HepG2 (cell line): ENCODE data around the gene ANKRD11. TPM values are rescaled to one million over a fixed set of nuclear protein-coding genes. Genes with fewer than 3 reads are reported as not detected.
A peak's percentile ranks its signal among the peaks of the same experiment; 100 is the strongest.

Experiments
- ATF7-NPFF ChIP-seq: sonication (generic); formaldehyde crosslinking; IDR thresholded peaks from 2 replicates; pipeline ENCODE4 v1.8.1; 2023; ENCODE audit warnings: mild to moderate bottlenecking, low read depth, missing genetic modification reagents, moderate library complexity
- BORCS8-MEF2B ChIP-seq: sonication (generic); formaldehyde crosslinking; IDR thresholded peaks from 2 replicates; pipeline ENCODE4 v1.8.0; 2022; ENCODE audit warnings: mild to moderate bottlenecking, missing genetic modification reagents
- FOXK1 ChIP-seq: sonication (generic); formaldehyde crosslinking; IDR thresholded peaks from 2 replicates; pipeline ENCODE4 v1.4.0; 2020; ENCODE audit warnings: low read depth, missing genetic modification reagents, borderline replicate concordance
- FOXP4 ChIP-seq: sonication (generic); formaldehyde crosslinking; IDR thresholded peaks from 2 replicates; pipeline ENCODE4 v1.4.0; 2020; ENCODE audit warnings: missing genetic modification reagents
- FUBP1 ChIP-seq: sonication (generic); formaldehyde crosslinking; IDR thresholded peaks from 2 replicates; pipeline ENCODE4 v1.5.1; 2020; ENCODE audit warnings: missing genetic modification reagents, mild to moderate bottlenecking, borderline replicate concordance
- LRRFIP1 ChIP-seq: sonication (generic); formaldehyde crosslinking; conservative IDR thresholded peaks from 2 replicates; pipeline ENCODE4 v1.4.0; 2020; ENCODE audit warnings: missing genetic modification reagents
- MTF1 ChIP-seq: sonication (generic); formaldehyde crosslinking; IDR thresholded peaks from 2 replicates; pipeline ENCODE4 v1.5.0; 2020; ENCODE audit warnings: missing genetic modification reagents
- MXI1 ChIP-seq: IDR thresholded peaks from 3 replicates; pipeline ENCODE4 v1.6.1; 2012; ENCODE audit warnings: low read depth, low read length, inconsistent platforms, borderline replicate concordance
- SALL1 ChIP-seq: sonication (generic); formaldehyde crosslinking; IDR thresholded peaks from 2 replicates; pipeline ENCODE4 v1.8.0; 2022; ENCODE audit warnings: mild to moderate bottlenecking, missing genetic modification reagents
- STAT5B ChIP-seq: sonication (generic); formaldehyde crosslinking; IDR thresholded peaks from 2 replicates; pipeline ENCODE4 v1.4.0; 2020; ENCODE audit warnings: missing genetic modification reagents
- ZBTB1 ChIP-seq: sonication (generic); formaldehyde crosslinking; IDR thresholded peaks from 2 replicates; pipeline ENCODE4 v1.4.0; 2020; ENCODE audit warnings: missing genetic modification reagents, borderline replicate concordance
- ZMYM4 ChIP-seq: sonication (generic); formaldehyde crosslinking; IDR thresholded peaks from 2 replicates; pipeline ENCODE4 v1.8.1; 2023; ENCODE audit warnings: mild to moderate bottlenecking, missing genetic modification reagents
- ZNF136 ChIP-seq: sonication (generic); formaldehyde crosslinking; IDR thresholded peaks from 2 replicates; pipeline ENCODE4 v1.8.1; 2022; ENCODE audit warnings: low read depth, mild to moderate bottlenecking, moderate library complexity, missing genetic modification reagents
- ZNF232 ChIP-seq: sonication (generic); formaldehyde crosslinking; IDR thresholded peaks from 2 replicates; pipeline ENCODE4 v1.4.0; 2020; ENCODE audit warnings: missing genetic modification reagents, borderline replicate concordance
- ZNF331 ChIP-seq: sonication (generic); formaldehyde crosslinking; IDR thresholded peaks from 2 replicates; pipeline ENCODE4 v1.4.0; 2020; ENCODE audit warnings: missing genetic modification reagents
- ZNF362 ChIP-seq: sonication (generic); formaldehyde crosslinking; IDR thresholded peaks from 2 replicates; pipeline ENCODE4 v1.4.0; 2020; ENCODE audit warnings: missing genetic modification reagents, mild to moderate bottlenecking, borderline replicate concordance
- ZNF598 ChIP-seq: sonication (generic); formaldehyde crosslinking; IDR thresholded peaks from 2 replicates; pipeline ENCODE4 v1.5.1; 2020; ENCODE audit warnings: mild to moderate bottlenecking, missing genetic modification reagents, borderline replicate concordance
- ZNF768 ChIP-seq: sonication (generic); formaldehyde crosslinking; IDR thresholded peaks from 2 replicates; pipeline ENCODE4 v1.4.0; 2020; ENCODE audit warnings: missing genetic modification reagents
- ZNF800 ChIP-seq: sonication (generic); formaldehyde crosslinking; IDR thresholded peaks from 2 replicates; pipeline ENCODE4 v1.4.0; 2020; ENCODE audit warnings: missing genetic modification reagents
- ZZZ3 ChIP-seq: sonication (generic); formaldehyde crosslinking; IDR thresholded peaks from 2 replicates; pipeline ENCODE4 v1.4.0; 2020; ENCODE audit warnings: missing genetic modification reagents, mild to moderate bottlenecking, borderline replicate concordance
- polyA plus RNA-seq, 8 experiments: library from polyadenylated mRNA; depleted of rRNA in 3 of 8; stranded (reverse) in 7 of 8; unstranded in 1 of 8; fragments of >200 nt; fragmentation: Illumina TruSeq in 4 of 8; extraction: Trizol in 4 of 8; gene quantifications; 2 replicates each; pipeline versions ENCODE4 v1.2.1 to v1.2.3, GENCODE V29; 2011 to 2016; ENCODE audit warnings: low read depth in 4 of 8, missing spikeins in 1 of 8, mixed read lengths in 1 of 8; ENCODE audit not compliant: insufficient read depth in 1 of 8
- total RNA-seq, 5 experiments: library from RNA; depleted of rRNA; stranded (reverse); fragments of >200 nt; fragmentation: Illumina TruSeq; extraction: Trizol; gene quantifications; 2 replicates each; pipeline ENCODE4 v1.2.3, GENCODE V29; 2016; ENCODE audit warnings: low read depth in 1 of 5

The ANKRD11 gene
- total and polyA plus RNA-seq, 2 of the 13 experiments (the other 11 are each of a cell fraction or from before 2014, with no cell fraction given): 21.4 to 38.4 TPM

- TF ChIP-seq ZNF331 (CRISPR knock-in tag) (0 out of 2 replicates have a peak, but pooled peaks have one; percentile 29), FOXK1 (CRISPR knock-in tag) (0 out of 2 replicates have a peak, but pooled peaks have one; percentile 7), STAT5B (no peak), ZNF800 (no peak), ZNF232 (CRISPR knock-in tag) (no peak), ZMYM4 (CRISPR knock-in tag) (no peak), MXI1 (0 out of 3 replicates have a peak, but pooled peaks have one; percentile 2), ZZZ3 (CRISPR knock-in tag) (no peak), ZNF768 (CRISPR knock-in tag) (peak; percentile 62), MTF1 (no peak), BORCS8-MEF2B (CRISPR knock-in tag) (0 out of 2 replicates have a peak, but pooled peaks have one; percentile 8), FOXP4 (CRISPR knock-in tag) (no peak), LRRFIP1 (CRISPR knock-in tag) (no peak), FUBP1 (no peak), ZBTB1 (no peak), SALL1 (CRISPR knock-in tag) (0 out of 2 replicates have a peak, but pooled peaks have one; percentile 13), ZNF136 (CRISPR knock-in tag) (peak; percentile 91; the same call in 1 of the 2 replicates), ZNF598 (CRISPR knock-in tag) (peak; percentile 60; the same call in 1 of the 2 replicates), ATF7-NPFF (CRISPR knock-in tag) (peak; percentile 58; the same call in 1 of the 2 replicates), ZNF362 (CRISPR knock-in tag) (no peak)
Observed at GRCh38 chr16:89443727-89444084, 46.7 kb downstream of the ANKRD11 start (continued).
